Stromal cell of bone marrow (primary cell): ENCODE results near the gene GRIN2C.

Experiments used
- DNase-seq: peaks from one replicate; pipeline ENCODE4 v3.0.0-alpha.2; 2012; ENCODE audit warnings: low read depth

Gene GRIN2C

DNA sequence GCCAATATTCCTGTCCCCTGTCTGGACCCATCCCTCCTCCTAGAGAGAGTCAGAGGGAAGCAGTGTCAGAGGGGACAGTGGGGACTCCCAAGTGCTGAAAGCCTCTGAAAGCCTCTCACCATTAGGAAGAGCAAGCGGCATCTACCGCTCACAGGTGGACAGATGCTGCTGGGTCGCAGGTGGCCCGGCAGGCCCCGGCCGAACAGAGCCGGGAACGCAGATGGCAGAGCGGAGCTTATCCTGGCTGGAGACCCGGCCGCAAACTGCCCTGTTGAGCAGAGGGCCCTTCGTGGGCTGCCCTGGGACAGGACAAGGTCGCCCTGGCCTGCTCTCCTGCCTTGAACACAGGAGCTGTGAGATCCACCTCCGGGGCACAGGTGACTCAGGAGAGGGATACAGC, 60.6 kb downstream of the GRIN2C start:
- no peak for DNase-seq

DNA sequence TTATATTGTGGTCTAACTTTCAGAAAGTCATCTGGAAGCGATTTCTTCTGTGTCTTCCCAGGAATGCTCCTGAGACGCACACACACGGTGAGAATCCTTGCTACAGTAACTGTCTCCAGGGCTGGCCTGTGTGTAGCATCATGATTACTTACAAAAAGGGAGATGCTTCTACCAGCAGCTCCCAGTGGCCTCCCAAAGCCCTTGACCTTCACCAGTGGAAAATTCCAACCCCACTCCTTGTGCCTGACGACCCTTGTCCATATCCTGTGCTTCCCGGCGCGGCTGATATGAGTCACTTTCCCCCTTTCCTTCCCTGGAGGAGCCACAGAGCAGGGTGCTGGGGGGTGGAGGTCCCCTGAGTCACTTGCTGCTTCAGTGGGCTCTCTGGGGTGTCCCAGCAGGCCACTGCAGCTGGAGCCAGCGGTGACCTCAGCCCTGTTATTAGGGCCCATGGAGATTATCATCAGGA, 61.4 kb downstream of the GRIN2C start:
- DNase-seq = no peak

DNA sequence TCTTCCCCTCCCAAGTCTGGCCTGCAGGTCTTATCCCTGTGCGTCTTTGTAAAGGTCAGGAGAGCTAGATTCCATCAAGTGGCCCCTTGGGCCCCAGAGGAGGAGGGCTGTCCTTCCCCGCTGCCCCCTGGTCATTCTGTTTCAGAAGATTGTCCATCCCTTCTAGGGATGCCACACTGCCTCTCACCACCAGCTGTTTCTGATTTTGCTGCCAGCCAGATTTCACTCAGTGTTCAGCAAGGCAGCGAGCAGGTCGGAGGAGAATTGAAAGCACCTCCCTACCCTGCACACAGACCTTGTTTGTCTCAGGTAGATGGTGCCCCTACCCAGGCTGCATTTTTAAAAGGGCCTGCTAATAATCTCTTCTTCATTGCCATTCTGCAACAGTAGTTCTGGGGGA, 61.9 kb downstream of the GRIN2C start:
- DNase-seq = no peak

DNA sequence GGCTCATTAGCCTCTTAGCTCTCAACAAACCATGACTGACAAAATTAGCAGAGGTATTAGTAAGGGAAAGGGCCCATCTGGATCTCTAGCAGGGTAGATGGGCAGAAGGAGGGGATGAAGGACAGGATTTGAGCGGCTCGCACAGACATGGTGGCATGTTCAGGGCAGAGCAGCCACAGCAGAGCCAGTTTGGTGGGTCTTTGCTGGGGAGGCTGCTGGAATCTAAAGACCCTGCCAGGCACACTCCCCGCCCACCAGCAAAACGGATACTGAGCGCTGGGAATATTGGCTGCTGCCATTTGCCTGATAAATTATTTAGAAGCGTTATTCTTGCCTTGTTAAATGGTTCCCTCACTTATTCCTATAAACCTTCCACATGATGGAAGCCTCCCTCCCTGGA, 62.8 kb downstream of the GRIN2C start:
- DNase-seq = no peak

DNA sequence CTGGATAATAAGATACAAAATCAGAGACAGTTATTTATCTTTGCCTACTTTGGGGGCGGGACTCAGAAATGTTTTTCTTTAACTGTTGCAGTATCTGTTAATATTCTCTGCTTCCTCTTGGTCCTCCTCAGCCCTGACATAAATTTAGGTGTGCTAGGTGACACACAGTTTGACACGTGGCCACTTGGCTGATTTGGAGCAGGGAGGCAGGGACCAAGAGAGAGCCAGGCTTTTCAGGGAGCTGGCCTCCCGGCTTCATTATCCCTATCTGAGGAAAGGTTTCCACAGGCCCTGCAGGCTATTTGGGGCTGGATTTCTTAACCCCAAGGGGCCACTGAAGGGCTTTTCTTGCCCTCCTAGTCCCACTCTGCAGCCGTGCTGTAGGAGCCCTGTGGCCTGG, 63.5 kb downstream of the GRIN2C start:
- DNase-seq = no peak

DNA sequence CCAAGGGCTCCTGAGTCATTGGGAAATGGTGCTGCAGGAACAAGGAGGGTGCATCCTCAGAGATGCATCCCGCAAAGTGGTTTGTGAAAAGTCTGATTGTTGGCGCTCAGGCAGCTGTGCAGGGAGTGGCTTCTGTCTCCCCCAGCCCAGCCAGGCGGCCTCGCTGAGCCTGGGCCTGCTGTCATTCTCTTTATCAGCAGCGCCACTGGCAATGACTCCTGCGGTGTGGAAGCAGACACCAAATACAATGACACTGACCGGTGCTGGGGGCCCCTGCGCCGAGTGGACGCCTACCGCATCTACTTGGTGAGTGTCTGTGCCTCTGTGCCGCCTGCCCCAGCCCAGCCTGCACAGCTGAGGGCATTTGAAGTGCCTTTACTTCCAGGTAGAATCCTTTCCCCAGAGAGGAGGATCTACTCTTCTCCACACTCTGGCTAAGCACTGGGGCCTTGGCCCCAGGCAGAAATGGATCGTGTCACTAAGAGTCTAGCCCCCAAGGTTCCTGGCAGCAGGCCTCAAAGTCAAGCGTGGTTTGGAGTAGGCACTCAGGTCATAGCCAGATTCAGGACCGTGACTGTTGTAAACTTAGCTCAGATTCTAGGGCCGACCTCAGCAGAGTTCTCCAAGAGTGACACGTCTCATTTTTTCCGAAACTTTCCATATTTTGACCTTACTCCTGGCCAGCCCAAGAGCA, 64.2 kb downstream of the GRIN2C start:
- no peak for DNase-seq

DNA sequence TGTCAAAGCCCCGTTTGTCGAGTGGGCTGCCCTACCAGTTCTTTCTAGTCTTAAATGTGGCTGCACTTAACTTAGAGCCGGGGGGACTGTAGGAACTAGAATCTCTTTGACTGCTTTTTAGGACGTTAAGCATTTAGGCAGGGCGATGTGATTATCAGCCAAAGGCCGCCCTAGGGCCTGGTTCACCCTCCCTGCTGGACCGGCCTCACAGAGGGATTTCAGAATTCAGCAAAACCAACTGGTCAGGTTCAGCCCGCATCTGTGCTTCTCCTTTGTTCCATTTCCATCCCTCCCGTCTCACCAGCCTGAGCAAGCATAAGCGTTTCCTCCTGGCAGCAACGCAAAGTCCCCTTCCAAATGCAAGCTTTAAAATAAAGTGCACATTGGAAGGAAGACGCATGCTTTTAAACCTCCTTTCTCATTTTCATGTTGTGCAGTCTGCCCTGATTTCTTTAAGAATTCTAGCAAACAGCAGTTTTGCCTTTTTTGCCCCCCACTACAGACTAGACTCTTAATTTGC, 67.0 kb downstream of the GRIN2C start:
- no peak for DNase-seq
